Endothelial cell of umbilical vein (primary cell): Measurements from ENCODE around the gene CCDC196. TPM values are rescaled to one million over a fixed set of nuclear protein-coding genes. Genes with fewer than 3 reads are reported as not detected.
"Not testable (repeated sequence)": the region's sequence is repeated elsewhere in the genome, so short reads cannot be mapped to it uniquely, and the experiment has no call there.

Experiments
- BruUV-seq: library from RNA; stranded (reverse); fragments of 400-500 nt; replicated peaks from 2 replicates; lab custom pipeline; 2021; lab: Mats Ljungman, UMichigan
- CTCF ChIA-PET: fragments of 300-600, 350-600 bp; sonication (Branson Sonifier 250); formaldehyde crosslinking; loops from one replicate; lab custom pipeline; 2021; ENCODE audit warnings: antibody characterized with exemption, inconsistent platforms; lab: Charles Lee
- POLR2A ChIA-PET: fragments of 300-600, 350-600 bp; sonication (Branson Sonifier 250); formaldehyde crosslinking; loops from one replicate; lab custom pipeline; 2021; ENCODE audit warnings: antibody characterized with exemption, inconsistent platforms; lab: Charles Lee
- DNase-seq: peaks from one replicate; pipeline ENCODE4 v3.0.0-alpha.2; 2011; ENCODE audit warnings: low read depth, low spot score
- FAIRE-seq: peaks from 2 replicates; lab custom pipeline; 2011; peaks lifted over from hg19 to GRCh38; lab: Jason Lieb, UNC
- H2AFZ ChIP-seq: 2 replicates; pipeline ENCODE4 v1.6.0; 2012; ENCODE audit warnings: low read depth, low read length, control low read depth, inconsistent platforms
- H3K27ac ChIP-seq: 2 replicates; pipeline ENCODE4 v1.5.1; 2011; ENCODE audit warnings: low read depth, mild to moderate bottlenecking, control low read depth, low read length, moderate library complexity; ENCODE audit not compliant: insufficient read depth
- H3K27me3 ChIP-seq, 2 experiments: 2 replicates each; pipeline versions ENCODE4 v1.6.0 to v1.6.1; 2011; ENCODE audit warnings: low read length in 2 of 2, mixed read lengths in 1 of 2; ENCODE audit not compliant: control insufficient read depth in 2 of 2, insufficient read depth in 2 of 2
- H3K36me3 ChIP-seq, 2 experiments: 2 replicates in 1 of 2; 3 replicates in 1 of 2; pipeline ENCODE4 v1.5.1; 2011; ENCODE audit warnings: low read length in 2 of 2, mild to moderate bottlenecking in 1 of 2, moderate library complexity in 1 of 2; ENCODE audit not compliant: control insufficient read depth in 2 of 2, insufficient read depth in 2 of 2; ENCODE audit errors: extremely low read depth in 1 of 2
- H3K4me1 ChIP-seq: 3 replicates; pipeline ENCODE4 v1.5.1; 2011; ENCODE audit warnings: mild to moderate bottlenecking, low read length; ENCODE audit not compliant: control insufficient read depth, insufficient read depth; ENCODE audit errors: extremely low read depth
- H3K4me2 ChIP-seq: 2 replicates; pipeline ENCODE4 v1.6.1; 2011; ENCODE audit warnings: low read length, control low read depth, mixed read lengths; ENCODE audit not compliant: insufficient read depth
- H3K4me3 ChIP-seq, 3 experiments: fragments of 200-600 bp in 1 of 3; sonication (generic), shearing (Covaris generic) in 1 of 3; replicated peaks in 1 of 3; 2 replicates each; pipeline ENCODE4 v1.5.1; 2011 to 2016; ENCODE audit warnings: control low read depth in 3 of 3, low read length in 3 of 3, mild to moderate bottlenecking in 2 of 3, inconsistent platforms in 1 of 3, low read depth in 1 of 3, moderate library complexity in 1 of 3; ENCODE audit not compliant: insufficient read depth in 1 of 3
- H3K79me2 ChIP-seq: 2 replicates; pipeline ENCODE4 v1.6.0; 2012; ENCODE audit warnings: low read length, inconsistent platforms; ENCODE audit not compliant: control insufficient read depth, insufficient read depth
- H3K9ac ChIP-seq: replicated peaks from 2 replicates; pipeline ENCODE3; 2011; ENCODE audit warnings: low read length, control low read depth; ENCODE audit not compliant: insufficient read depth; ENCODE audit errors: extremely low read depth
- H3K9me1 ChIP-seq: replicated peaks from 3 replicates; pipeline ENCODE4 v1.6.0; 2011; ENCODE audit warnings: mild to moderate bottlenecking, low read length; ENCODE audit not compliant: control insufficient read depth, insufficient read depth; ENCODE audit errors: extremely low read depth
- H3K9me3 ChIP-seq: replicated peaks from 2 replicates; pipeline ENCODE4 v1.5.1; 2012; ENCODE audit warnings: low read length, inconsistent platforms; ENCODE audit not compliant: control insufficient read depth, insufficient read depth
- H4K20me1 ChIP-seq: replicated peaks from 2 replicates; pipeline ENCODE3; 2011; ENCODE audit warnings: mild to moderate bottlenecking, low read length; ENCODE audit not compliant: control insufficient read depth, insufficient read depth; ENCODE audit errors: extremely low read depth
- EZH2 ChIP-seq: IDR thresholded peaks from 2 replicates; pipeline ENCODE4 v1.6.1; 2012; ENCODE audit warnings: borderline replicate concordance, low read depth, mild to moderate bottlenecking, moderate library complexity, low read length, inconsistent platforms; ENCODE audit not compliant: severe bottlenecking
- FOS ChIP-seq: IDR thresholded peaks from 2 replicates; pipeline ENCODE4 v1.6.1; 2011; ENCODE audit warnings: mild to moderate bottlenecking, low read length, moderate library complexity, borderline replicate concordance; ENCODE audit not compliant: insufficient read depth
- GATA2 ChIP-seq: IDR thresholded peaks from 2 replicates; pipeline ENCODE4 v1.7.0; 2011; ENCODE audit warnings: low read depth, mild to moderate bottlenecking, moderate library complexity, mixed read lengths, low read length; ENCODE audit not compliant: insufficient read length, insufficient read depth
- JUN ChIP-seq: IDR thresholded peaks from 2 replicates; pipeline ENCODE4 v1.6.1; 2011; ENCODE audit warnings: borderline replicate concordance, low read depth; ENCODE audit not compliant: insufficient read length, insufficient read depth
- MAX ChIP-seq: IDR thresholded peaks from 2 replicates; pipeline ENCODE4 v1.6.1; 2011; ENCODE audit not compliant: insufficient read depth, insufficient read length
- MYC ChIP-seq: IDR thresholded peaks from one replicate; pipeline ENCODE4 v1.6.1; 2011; ENCODE audit warnings: mild to moderate bottlenecking, low read depth, low read length
- POLR2A ChIP-seq: IDR thresholded peaks from 2 replicates; pipeline ENCODE4 v1.6.1; 2012; ENCODE audit warnings: low read depth, mild to moderate bottlenecking, control low read depth, low read length
- POLR2AphosphoS5 ChIP-seq: IDR thresholded peaks from 2 replicates; pipeline ENCODE4 v1.6.1; 2012; ENCODE audit warnings: low read depth, mild to moderate bottlenecking, control low read depth, low read length, moderate library complexity; ENCODE audit not compliant: insufficient read depth
- dilution Hi-C: fragments of 300-500 bp; cut with MboI; formaldehyde crosslinking; loops from one replicate; pipeline ENCODE4 v1.15.0; 2019; ENCODE audit warnings: low sequenced_read_pairs; ENCODE audit not compliant: extremely low pct_ligation_motif_present
- intact Hi-C: fragments of 100-400 bp; cut with micrococcal nuclease; formaldehyde crosslinking; loops from one replicate; pipeline ENCODE4 v1.10.0; 2022
- polyA plus RNA-seq, 4 experiments: library from polyadenylated mRNA; depleted of rRNA in 3 of 4; stranded (reverse) in 3 of 4; unstranded in 1 of 4; fragments of >200 nt; gene quantifications; 2 replicates each; pipeline versions ENCODE4 v1.2.1 to v1.2.3, GENCODE V29; 2011 to 2012; ENCODE audit warnings: missing spikeins in 1 of 4
- total RNA-seq: library from RNA; stranded (reverse); gene quantifications from 2 replicates; pipeline ENCODE4 v1.2.3, GENCODE V29; 2021
- TF ChIP-seq, protein P1 (sequence below), 2 donors: IDR thresholded peaks; 1 replicate in 1 of 2; 2 replicates in 1 of 2; pipeline ENCODE4 v1.5.1; 2011; ENCODE audit warnings: low read length in 2 of 2, mild to moderate bottlenecking in 2 of 2, moderate library complexity in 2 of 2, control low read depth in 1 of 2, inconsistent platforms in 1 of 2, low read depth in 1 of 2; ENCODE audit not compliant: insufficient read depth in 1 of 2; ENCODE audit errors: extremely low read depth in 1 of 2

CCDC196 gene
- total and polyA plus RNA-seq, 2 donors (not counting 3 experiments of a cell fraction or from before 2014, with no cell fraction given), result not detected

- FAIRE-seq, result no peak
- CTCF ChIA-PET, result no interaction called here
These were observed 15.4 kb downstream of the CCDC196 start for GRCh38 chr14:66501592-66501991.

GRCh38 chr14:66502836-66503235 lies 16.7 kb downstream of the CCDC196 start:
- H3K9me3 ChIP-seq, H3K4me2 ChIP-seq, H2AFZ ChIP-seq, intact Hi-C loops, H3K36me3 ChIP-seq, H3K9ac ChIP-seq, POLR2A ChIA-PET, H3K4me3 ChIP-seq, H3K27ac ChIP-seq, H3K79me2 ChIP-seq, FAIRE-seq, H3K4me1 ChIP-seq, H3K9me1 ChIP-seq, dilution Hi-C loops, BruUV-seq, H4K20me1 ChIP-seq, DNase-seq, CTCF ChIA-PET, H3K27me3 ChIP-seq: not testable (repeated sequence)

More at GRCh38 chr14:66501592-66501991, 15.4 kb downstream of the CCDC196 start:
- H3K9me3 ChIP-seq, result no peaks in the 10 kb centered on the region
- H3K9me1 ChIP-seq, result no peaks in the 10 kb centered on the region
- no peak for TF ChIP-seq MAX
- TF ChIP-seq JUN, result no peak
- no peak for TF ChIP-seq EZH2
- TF ChIP-seq POLR2A, result no peak
- no peak for TF ChIP-seq FOS
- TF ChIP-seq, protein P1, sequence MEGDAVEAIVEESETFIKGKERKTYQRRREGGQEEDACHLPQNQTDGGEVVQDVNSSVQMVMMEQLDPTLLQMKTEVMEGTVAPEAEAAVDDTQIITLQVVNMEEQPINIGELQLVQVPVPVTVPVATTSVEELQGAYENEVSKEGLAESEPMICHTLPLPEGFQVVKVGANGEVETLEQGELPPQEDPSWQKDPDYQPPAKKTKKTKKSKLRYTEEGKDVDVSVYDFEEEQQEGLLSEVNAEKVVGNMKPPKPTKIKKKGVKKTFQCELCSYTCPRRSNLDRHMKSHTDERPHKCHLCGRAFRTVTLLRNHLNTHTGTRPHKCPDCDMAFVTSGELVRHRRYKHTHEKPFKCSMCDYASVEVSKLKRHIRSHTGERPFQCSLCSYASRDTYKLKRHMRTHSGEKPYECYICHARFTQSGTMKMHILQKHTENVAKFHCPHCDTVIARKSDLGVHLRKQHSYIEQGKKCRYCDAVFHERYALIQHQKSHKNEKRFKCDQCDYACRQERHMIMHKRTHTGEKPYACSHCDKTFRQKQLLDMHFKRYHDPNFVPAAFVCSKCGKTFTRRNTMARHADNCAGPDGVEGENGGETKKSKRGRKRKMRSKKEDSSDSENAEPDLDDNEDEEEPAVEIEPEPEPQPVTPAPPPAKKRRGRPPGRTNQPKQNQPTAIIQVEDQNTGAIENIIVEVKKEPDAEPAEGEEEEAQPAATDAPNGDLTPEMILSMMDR (IDR thresholded peaks at IDR 0.05; ENCODE audit: extremely low read depth in 1 of 2, insufficient read depth in 1 of 2, low read depth in 1 of 2, low read length in 2 of 2), result no peak
- no peak for TF ChIP-seq MYC
- no peak for TF ChIP-seq GATA2
- no peak for TF ChIP-seq POLR2AphosphoS5
- H2AFZ ChIP-seq, result no peak overlapping the region
- dilution Hi-C loops (no loop called here), intact Hi-C loops (no loop called here)
- H4K20me1 ChIP-seq, result no peaks in the 10 kb centered on the region
- H3K4me1 ChIP-seq, result no peaks in the 10 kb centered on the region
- no peaks in the 10 kb centered on the region for H3K79me2 ChIP-seq
- POLR2A ChIA-PET, result no interaction called here
- H3K4me3 ChIP-seq, result no peak overlapping the region
- no peak overlapping the region for H3K27ac ChIP-seq
- no peaks in the 10 kb centered on the region for H3K36me3 ChIP-seq
- H3K9ac ChIP-seq, result no peak overlapping the region
- no peak for DNase-seq
- BruUV-seq, result no TSS peak
- H3K27me3 ChIP-seq, result no peaks in the 10 kb centered on the region
- no peak overlapping the region for H3K4me2 ChIP-seq
